Right renal cortex interstitium (tissue), 3 donors: ENCODE data around the gene IL17RD. TPM values are rescaled to one million over a fixed set of nuclear protein-coding genes. Genes with fewer than 3 reads are reported as not detected.

Experiments
- DNase-seq, 3 donors: peaks; one replicate each; pipeline ENCODE4 v3.0.0-alpha.2; 2013; ENCODE audit warnings: low read depth in 3 of 3, low spot score in 2 of 3
- polyA plus RNA-seq, 3 donors: library from polyadenylated mRNA; unstranded; fragments of 120-200 nt; gene quantifications; one replicate each; pipeline ENCODE4 v1.2.1, GENCODE V29; 2013; ENCODE audit not compliant: insufficient read length in 3 of 3

Gene IL17RD
- polyA plus RNA-seq, 3 donors, result 45.2 to 52.8 (median 52.7) TPM

DNA sequence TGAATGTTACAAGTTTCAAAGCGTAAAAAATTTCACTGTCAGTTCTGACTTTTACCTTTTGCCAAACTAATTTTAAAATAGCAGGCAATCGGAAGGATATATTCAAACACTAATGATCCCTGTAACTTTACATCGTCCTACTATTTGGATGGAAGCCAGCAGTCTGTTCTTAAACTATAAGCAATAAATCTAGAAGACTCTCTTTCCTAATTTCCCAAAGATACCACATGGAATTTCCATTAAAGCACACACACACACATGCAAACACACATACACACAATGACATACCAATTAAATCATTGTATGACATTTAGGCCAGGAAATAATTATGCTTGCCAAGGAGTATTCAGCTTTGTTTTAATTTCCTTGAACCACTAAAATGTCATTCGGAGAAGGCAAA is 32.0 kb downstream of the IL17RD start:
- DNase-seq, result no peak

- no peak for DNase-seq
Measured at GRCh38 chr3:57132674-57133073, 32.5 kb downstream of the IL17RD start.

GRCh38 chr3:57131210-57131588 is 34.0 kb downstream of the IL17RD start:
- no peak for DNase-seq

DNA sequence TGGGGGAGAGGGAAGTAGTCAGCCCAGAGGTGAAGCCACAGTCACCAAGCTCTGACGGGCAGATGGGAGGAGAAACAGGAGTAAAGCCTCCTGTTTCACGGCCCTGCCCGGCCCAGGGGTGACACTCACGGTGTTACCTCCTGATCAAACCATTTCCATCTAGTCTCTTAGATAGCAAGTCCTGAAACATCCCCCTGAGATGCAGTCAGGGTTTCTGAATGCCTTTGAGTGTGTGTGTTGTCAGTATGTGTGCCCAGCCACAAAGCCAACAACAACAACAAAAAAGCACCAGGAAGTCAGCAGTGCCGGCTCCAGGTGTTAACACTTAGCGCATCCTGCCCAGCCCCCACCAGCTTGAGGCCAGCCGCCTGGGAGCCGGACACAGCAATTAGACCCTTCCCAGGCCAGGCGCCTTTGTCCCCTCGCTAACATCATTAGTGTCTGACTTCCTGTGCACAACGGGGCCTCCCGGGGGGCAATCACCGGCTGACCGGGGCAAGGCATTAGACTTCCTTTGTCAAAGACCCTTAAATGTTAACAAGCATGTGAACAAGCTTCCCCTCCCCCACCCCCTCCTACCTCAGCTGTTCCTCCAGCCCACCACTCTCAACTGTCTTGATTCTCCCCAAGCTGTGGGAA is 34.5 kb downstream of the IL17RD start:
- no peak for DNase-seq

- DNase-seq, result no peak
Measured at GRCh38 chr3:57128826-57129667, 36.1 kb downstream of the IL17RD start.

DNA sequence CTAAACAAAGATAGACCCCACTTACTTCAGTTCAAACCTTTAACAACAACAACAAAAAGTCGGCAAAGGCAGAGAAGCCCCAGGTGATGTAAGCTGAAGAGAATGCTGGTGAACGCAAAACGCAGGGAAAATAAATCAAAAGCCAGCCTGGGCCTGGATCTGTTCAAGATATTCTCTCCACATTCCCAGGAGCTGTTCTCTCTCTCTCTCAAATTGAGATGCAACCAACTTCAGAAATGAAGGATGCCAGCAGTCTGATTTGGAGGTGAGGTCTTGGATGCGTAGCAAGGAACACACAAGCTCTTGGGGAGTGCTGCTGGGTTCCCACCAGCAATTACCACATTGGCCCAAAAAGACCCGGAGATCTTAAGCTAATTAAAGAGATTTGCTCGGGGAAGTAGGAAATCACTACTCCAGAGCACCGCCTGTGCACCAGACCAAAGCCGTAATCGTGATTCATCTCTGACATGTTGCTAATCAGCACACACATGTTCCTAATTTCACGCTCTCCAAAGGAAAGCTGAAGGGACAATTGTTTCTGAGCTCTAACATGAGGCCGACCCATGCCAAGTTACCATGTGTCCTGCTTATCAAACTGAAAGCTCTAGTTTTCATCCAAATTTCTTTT is 37.1 kb downstream of the IL17RD start:
- no peak for DNase-seq

DNA sequence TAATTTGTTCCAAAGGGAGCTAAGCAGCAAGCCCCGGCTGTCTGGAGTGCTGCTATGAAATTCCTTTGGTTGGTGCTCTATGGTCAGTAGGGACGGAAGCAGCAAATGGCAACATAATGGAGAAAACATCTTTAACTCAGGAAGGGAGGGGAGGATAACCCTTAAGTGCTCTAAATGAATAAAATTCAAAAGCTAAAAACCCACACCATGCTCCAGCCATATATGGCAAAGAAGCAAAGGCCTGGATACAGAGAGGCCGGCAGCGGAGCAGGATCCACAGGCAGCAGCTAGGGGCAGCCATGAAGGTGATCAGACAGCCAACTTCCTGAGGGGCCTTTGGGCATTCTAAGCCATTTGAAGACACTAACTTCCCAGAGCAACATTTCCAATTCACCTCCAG is 38.9 kb downstream of the IL17RD start:
- no peak for DNase-seq

DNA sequence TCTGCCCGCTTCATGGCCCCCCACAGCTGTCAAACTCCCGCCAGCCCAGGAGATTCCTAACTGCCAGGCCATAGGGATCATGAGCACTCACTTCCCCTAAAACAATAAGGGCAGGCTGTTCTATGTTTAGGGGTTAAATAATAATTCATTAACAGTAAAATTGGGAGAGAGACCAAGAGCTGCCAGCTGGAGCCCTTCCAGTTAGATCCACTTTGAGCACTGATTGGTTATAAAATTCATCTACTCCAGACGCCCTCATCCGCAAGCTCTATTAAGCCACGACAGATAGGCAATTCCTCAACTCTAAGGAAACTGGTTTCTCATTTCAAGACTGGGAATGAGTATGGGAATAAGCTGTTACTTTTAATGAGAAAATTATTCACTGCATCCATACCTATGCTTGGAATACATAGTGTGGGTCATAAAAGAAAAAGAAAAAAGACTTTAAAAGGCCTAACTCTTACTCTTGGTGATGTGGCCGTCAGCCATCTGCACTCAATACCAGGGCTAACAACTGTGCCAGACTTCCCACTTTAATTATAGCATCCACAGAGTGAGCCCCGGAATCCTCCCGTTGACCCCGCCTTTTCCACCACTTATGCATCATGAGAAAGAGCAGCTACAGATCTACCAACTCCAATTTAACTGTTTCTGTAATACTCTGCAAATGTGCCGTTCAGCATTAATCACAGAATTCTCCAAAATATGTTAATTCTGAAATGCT is 44.5 kb downstream of the IL17RD start:
- no peak for DNase-seq

- DNase-seq, result no peak
Measured at GRCh38 chr3:57120040-57120439, 45.1 kb downstream of the IL17RD start.

DNA sequence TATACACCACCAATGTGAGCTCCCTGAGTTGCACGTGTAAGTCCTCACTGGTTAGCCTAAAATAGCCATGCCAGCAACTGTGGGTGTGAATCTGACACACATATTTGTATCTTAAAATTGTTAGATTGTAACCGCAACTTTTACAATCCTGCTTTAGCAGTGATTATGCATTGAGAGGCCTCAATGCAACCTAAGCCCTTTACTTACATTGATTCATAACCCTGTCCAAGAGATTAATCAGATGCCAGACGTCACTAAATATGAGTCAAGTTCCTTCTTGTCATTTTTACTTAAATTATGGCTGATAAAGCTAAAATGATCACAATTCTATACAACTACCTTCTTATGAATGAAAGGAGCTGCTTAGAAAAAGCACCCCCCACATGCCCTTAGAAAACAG is 46.9 kb downstream of the IL17RD start:
- DNase-seq, result no peak

GRCh38 chr3:57116501-57116900 is 48.7 kb downstream of the IL17RD start:
- DNase-seq, result no peak

DNA sequence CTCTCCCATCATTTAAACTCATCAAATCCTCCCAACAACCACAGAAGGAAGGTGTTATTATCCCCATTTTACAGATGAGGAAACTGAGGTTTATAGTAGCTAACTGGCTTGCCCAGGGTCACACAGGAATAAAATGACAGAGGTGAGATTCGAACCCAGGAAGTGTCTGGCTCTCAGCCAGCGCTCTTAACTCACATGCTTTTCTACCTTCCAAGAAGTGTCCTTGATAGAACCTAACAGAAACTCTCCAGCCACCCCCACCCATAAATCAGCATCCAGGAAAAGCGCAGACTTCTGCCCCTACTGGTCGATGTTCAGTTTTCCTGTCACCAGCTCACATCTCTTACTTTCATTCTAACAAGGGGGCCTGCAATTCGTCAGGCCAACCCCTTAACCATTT is 52.9 kb downstream of the IL17RD start:
- DNase-seq, result no peak

- DNase-seq, result no peak
Measured at GRCh38 chr3:57110798-57111197, 54.4 kb downstream of the IL17RD start.

DNA sequence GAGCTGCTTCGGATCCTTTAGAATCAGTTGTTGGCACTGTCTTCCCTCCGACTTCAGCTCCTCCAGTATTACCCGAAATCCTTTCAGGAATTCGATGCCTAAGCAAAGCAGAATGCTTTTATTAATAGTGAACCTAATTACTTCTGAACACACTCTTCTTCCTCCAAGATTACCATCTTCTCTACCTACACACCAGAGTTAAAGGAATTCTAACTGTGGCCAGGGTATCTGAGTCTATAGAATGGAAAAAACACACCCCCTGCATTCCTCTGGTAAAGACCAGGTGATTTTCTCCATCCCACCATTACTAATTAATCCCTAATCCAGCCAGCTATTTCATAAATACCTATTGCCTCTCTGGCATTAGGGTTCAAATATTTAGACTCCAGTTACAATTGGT is 54.9 kb downstream of the IL17RD start:
- no peak for DNase-seq

DNA sequence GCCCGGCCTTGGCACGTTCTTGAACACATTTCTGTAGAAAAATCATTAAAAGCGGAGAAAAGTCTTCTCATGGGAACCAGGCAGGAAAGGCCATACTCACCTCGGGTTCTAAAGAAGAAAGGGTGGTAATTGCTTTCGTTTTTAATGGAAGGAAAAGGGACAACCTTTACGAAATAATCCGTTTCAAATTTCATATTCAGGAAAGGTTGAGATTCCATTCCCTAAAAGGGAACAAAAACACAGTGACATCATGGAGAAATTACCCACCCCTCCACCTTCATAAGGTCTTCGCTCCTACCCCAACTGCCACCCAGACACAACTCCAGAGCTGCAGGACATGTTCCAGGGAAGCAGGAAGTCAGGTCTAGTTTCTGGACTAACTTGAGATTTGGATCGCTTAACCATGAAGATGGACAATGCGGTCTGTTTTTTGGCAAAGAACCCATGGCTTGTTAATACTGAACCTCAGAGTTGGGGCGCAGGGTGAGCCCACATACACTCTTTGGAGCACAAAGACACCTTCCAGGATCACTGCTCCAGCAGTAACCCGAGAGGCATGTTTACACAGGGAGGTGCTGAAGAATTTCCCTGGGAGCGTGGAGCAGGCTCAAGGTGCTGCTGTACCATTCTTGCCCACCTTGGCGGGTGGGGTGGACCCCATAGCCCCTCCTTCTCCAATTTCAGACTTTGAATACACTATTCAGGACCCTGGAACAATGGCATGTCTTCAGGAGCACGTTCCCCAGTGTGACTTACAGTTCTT is 55.5 kb downstream of the IL17RD start:
- no peak for DNase-seq

- no peak for DNase-seq
Measured at GRCh38 chr3:57108684-57109083, 56.5 kb downstream of the IL17RD start.

GRCh38 chr3:57105585-57105984 is 59.6 kb downstream of the IL17RD start:
- DNase-seq, result no peak

- DNase-seq, result peak; percentile 57 to 73 (median 72)
Measured at GRCh38 chr3:57100046-57100695, 65.0 kb downstream of the IL17RD start.

DNA sequence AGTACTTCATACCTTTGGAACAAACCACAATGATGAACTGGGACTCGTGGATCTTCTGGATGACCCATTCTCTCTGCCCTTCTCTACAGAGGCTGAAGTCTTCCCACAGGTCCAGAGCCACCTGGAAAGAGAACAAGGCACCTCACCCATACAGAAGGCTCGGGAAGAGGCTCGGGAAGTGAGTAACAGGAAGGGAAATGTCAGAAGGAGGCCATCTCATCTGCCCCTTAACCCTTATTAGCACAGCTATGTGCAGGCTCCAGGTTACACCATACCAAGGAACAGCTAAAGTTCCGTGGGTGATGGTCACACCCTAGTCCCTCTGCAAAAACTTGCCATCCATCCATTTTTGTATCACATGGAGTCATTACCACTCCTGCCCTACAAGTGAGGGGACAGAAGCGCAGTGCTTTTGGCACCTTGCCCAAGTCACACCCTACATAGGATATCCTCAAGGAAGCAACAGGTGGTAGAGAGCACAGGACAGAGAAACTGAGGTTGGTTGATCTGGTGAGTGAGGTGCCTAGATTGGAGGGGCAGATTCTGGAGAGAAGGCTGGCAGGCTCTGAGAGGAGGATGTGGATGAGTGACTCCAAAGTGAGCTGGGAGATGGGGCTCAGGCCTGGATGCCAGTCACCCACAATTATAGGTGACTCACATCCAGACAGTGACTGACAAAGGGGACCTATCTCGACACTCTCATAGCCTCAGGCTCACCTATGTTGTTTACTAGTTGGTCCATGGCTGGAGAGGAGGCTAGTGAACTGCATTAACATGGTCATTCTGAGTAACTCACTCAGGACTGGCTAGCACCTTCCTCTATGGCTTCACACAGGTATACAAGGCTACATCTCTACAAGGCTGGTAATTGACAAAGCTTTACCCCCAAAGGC is 66.5 kb downstream of the IL17RD start:
- DNase-seq, result no peak
